NCI-H2227 (cell line): Measurements from ENCODE around the gene PPDPF.

Experiments used
- DNase-seq: peaks from one replicate; lab custom pipeline; 2025; ENCODE audit not compliant: unreplicated experiment; lab: John Stamatoyannopoulos, UW

The PPDPF gene

GRCh38 chr20:63519668-63520503 is 679 bp upstream of the PPDPF start:
- DNase-seq, result peak; percentile 86

GRCh38 chr20:63520934-63521601 is 503 bp downstream of the PPDPF start:
- peak; percentile 85 for DNase-seq

- DNase-seq, result no peak
Observed at GRCh38 chr20:63521602-63522001, 1.0 kb downstream of the PPDPF start.

- no peak for DNase-seq
Observed at GRCh38 chr20:63522091-63522868, 1.7 kb downstream of the PPDPF start.

GRCh38 chr20:63522981-63523611 is 2.5 kb downstream of the PPDPF start:
- DNase-seq, result no peak

- no peak for DNase-seq
Observed at GRCh38 chr20:63525185-63525584, 4.6 kb downstream of the PPDPF start.

- no peak for DNase-seq
Observed at GRCh38 chr20:63525971-63526370, 5.4 kb downstream of the PPDPF start.

GRCh38 chr20:63527184-63527583 is 6.6 kb downstream of the PPDPF start:
- no peak for DNase-seq

- no peak for DNase-seq
Observed at GRCh38 chr20:63529180-63529860, 8.8 kb downstream of the PPDPF start.

- DNase-seq, result no peak
Observed at GRCh38 chr20:63529861-63530787, 9.6 kb downstream of the PPDPF start.

GRCh38 chr20:63530788-63531160 is 10.2 kb downstream of the PPDPF start:
- no peak for DNase-seq

- no peak for DNase-seq
Observed at GRCh38 chr20:63531686-63532448, 11.3 kb downstream of the PPDPF start.

- DNase-seq, result no peak
Observed at GRCh38 chr20:63532449-63532971, 11.9 kb downstream of the PPDPF start.

GRCh38 chr20:63533388-63533787 is 12.8 kb downstream of the PPDPF start:
- DNase-seq, result no peak

- DNase-seq, result no peak
Observed at GRCh38 chr20:63533871-63534393, 13.4 kb downstream of the PPDPF start.

GRCh38 chr20:63534427-63534830 is 13.9 kb downstream of the PPDPF start:
- no peak for DNase-seq

GRCh38 chr20:63534831-63535651 is 14.5 kb downstream of the PPDPF start:
- peak; percentile 31 for DNase-seq
